ENCODE measurements around the gene NEU4. TPM values are rescaled to one million over a fixed set of nuclear protein-coding genes. Genes with fewer than 3 reads are reported as not detected.

The NEU4 gene
- total RNA-seq, 1 donor from 2014 or later = 0.31 TPM

DNA sequence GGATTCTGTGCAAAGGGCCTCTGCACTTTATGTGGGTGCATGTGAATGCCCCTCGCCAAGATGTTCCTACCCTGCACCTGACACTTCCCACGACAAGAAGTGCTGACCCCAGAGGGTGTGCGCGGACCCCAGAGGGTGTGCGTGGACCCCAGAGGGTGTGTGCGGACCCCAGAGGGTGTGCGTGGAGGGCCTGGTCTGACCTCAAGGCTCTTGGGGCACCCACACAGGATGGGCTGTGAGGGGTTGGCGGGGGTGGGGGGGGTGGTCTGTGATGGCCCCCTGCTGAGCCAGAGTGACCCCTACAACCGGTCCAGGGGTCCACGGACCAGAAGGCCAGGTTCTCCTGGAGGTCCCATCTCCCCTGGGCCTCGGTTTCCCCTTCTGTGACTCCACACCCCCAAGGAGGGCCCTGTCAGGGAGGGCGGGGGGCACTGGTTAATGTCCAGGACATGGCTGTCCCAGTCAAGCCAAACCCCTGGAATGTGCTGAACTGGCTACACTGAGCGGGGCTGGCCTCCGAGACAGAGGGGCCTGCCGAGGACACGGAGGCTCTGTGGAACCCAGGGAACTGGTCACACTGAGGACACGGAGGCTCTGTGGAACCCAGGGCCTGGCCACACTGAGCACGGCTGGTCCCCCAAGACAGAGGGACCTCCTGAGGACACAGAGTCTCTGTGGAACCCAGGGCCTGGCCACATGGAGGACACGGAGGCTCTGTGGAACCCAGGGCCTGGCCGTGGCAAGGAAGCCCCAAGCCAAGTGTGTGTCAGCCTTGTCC, 3.1 kb downstream of the NEU4 start:
- intact Hi-C loops (cut with micrococcal nuclease) = no loop called here
- CTCF ChIA-PET = no interaction called here
- POLR2A ChIA-PET = interaction anchor here (1.1 to 2.4 kb wide), 3 partner anchors 8 to 110 kb away, joined by 3 to 9 read pairs (median 3); partner anchors contain the start of gene ING5
- TF ChIP-seq, protein P1, sequence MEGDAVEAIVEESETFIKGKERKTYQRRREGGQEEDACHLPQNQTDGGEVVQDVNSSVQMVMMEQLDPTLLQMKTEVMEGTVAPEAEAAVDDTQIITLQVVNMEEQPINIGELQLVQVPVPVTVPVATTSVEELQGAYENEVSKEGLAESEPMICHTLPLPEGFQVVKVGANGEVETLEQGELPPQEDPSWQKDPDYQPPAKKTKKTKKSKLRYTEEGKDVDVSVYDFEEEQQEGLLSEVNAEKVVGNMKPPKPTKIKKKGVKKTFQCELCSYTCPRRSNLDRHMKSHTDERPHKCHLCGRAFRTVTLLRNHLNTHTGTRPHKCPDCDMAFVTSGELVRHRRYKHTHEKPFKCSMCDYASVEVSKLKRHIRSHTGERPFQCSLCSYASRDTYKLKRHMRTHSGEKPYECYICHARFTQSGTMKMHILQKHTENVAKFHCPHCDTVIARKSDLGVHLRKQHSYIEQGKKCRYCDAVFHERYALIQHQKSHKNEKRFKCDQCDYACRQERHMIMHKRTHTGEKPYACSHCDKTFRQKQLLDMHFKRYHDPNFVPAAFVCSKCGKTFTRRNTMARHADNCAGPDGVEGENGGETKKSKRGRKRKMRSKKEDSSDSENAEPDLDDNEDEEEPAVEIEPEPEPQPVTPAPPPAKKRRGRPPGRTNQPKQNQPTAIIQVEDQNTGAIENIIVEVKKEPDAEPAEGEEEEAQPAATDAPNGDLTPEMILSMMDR (IDR thresholded peaks at IDR 0.05) = no peak
- Mint-ChIP-seq H3K27me3 (peaks cover 12% of the 10 kb centered on the region), H3K4me3 (no peak overlapping the region), H3K36me3 (ENCODE audit: low read depth) (no peaks in the 10 kb centered on the region), H3K27ac (no peak overlapping the region), H3K4me1 (peaks cover 17% of the 10 kb centered on the region), H3K9me3 (no peaks in the 10 kb centered on the region)
- DNase-seq = no peak
- ATAC-seq (ENCODE audit: low read depth) = no peak

DNA sequence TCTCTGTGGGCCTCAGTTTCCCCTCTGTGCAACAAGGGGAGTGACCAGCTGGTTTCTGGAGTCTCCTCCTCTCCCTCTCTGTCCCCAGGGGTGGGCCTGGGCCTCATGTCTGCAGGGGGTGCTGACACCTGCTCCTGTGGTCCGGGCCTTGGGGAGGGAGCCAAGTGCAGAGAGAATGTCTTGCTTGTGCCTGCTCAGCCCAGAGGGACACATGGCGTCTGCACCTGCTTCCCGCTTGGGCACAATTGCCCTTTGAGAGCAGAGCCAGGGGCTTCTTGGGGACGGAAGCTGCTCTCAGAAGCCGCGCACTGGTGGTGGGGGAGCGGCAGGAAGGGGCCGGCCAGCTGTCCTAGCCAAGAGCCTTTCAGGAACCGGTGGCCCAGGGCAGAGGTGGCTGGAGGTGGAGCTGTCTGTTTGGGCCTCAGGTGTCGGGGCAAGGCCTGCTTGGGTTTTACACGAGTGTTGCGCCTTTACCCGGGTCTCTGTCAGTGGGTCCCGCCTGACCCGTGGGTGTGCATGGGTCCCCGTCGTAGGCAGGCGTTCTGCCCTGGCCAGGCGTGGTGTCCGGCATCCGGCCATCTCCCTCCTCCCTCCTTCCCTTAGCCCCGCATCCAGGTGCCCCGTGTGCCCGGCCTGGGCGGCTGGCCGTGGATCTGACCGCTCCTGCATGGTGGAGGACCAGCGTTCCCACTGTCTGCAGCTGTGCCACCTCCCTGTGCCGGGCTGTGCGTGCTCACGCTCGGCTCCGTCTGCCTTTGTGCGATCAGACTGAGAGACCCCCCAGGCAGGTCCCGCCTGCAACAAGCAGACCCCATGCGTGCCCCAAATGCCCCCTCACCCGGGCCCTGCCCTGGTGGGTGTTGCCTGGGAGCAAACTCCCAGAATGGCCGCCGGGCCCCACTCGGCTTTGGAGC, 4.0 kb downstream of the NEU4 start:
- ATAC-seq (ENCODE audit: low read depth) (no peak), DNase-seq (no peak)
- intact Hi-C loops (cut with micrococcal nuclease) = no loop called here
- TF ChIP-seq, protein P1 (IDR thresholded peaks at IDR 0.05) = no peak
- POLR2A ChIA-PET = interaction anchor here (0.5 to 2.4 kb wide), 8 partner anchors 9 to 774 kb away, joined by 3 to 9 read pairs (median 4); partner anchors contain the start of genes D2HGDH, ING5 and PDCD1
- CTCF ChIA-PET = interaction anchor here (0.9 kb wide), 1 partner anchor 25 kb away, joined by 3 read pairs; no protein-coding TSS in a partner anchor
- no peaks in the 10 kb centered on the region for H3K9me3 Mint-ChIP-seq
- H3K27ac Mint-ChIP-seq = no peak overlapping the region
- H3K4me1 Mint-ChIP-seq = peaks cover 25% of the 10 kb centered on the region
- H3K4me3 Mint-ChIP-seq = no peak overlapping the region
- no peaks in the 10 kb centered on the region for H3K36me3 Mint-ChIP-seq (ENCODE audit: low read depth)
- H3K27me3 Mint-ChIP-seq = peaks cover 17% of the 10 kb centered on the region

DNA sequence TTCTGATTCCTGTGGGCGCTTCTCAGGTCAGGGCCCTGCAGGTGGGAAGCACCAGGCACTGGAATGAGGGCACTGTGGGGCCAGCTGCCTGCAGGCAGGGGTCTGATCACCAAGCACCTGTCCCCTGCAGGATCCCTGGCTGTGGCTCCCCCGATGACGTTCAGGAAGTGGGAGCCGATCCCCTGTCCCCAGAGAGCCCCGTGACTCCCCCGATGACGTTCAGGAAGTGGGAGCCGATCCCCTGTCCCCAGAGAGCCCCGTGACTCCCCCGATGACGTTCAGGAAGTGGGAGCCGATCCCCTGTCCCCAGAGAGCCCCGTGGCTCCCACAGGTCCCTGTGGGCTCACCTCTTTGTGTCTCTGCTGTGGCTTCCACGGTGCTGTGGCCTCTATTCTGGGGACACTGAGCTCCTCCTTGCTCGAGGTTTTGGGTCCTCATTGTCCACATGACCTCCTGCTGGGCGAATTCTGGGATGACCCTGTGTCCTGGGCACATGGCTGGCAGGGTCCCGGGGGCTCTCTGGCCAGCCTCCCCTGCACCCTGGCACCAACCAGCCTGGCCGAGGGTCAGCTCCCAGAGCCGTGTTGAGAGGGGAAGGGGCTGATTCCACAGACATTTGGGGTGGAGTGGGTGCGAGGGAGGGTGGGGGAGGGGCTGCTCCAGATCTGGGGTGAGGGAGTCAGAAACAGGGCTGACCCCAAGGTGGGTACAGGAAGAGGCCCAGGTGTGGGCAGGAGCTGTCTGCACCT, 4.8 kb downstream of the NEU4 start:
- TF ChIP-seq, protein P1 (IDR thresholded peaks at IDR 0.05) = no peak
- Mint-ChIP-seq H3K27ac (peak overlapping the region; percentile 63), H3K4me3 (no peak overlapping the region), H3K27me3 (peaks cover 12% of the 10 kb centered on the region), H3K4me1 (peaks cover 22% of the 10 kb centered on the region), H3K36me3 (ENCODE audit: low read depth) (no peaks in the 10 kb centered on the region), H3K9me3 (no peaks in the 10 kb centered on the region)
- POLR2A ChIA-PET = interaction anchor here (0.5 to 2.4 kb wide), 9 partner anchors 10 to 775 kb away, joined by 3 to 9 read pairs (median 4); partner anchors contain the start of genes D2HGDH, ING5 and PDCD1
- ATAC-seq (ENCODE audit: low read depth) = peak; percentile 85
- DNase-seq = peak; percentile 59
- CTCF ChIA-PET = interaction anchor here (0.9 kb wide), 1 partner anchor 25 kb away, joined by 3 read pairs; no protein-coding TSS in a partner anchor
- intact Hi-C loops (cut with micrococcal nuclease) = no loop called here

DNA sequence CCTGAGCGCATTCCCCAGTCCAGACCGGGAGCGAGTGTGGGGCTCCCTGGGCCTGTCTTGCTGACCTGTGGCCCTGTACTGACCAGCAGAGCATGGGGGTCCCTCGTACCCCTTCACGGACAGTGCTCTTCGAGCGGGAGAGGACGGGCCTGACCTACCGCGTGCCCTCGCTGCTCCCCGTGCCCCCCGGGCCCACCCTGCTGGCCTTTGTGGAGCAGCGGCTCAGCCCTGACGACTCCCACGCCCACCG, 5.3 kb downstream of the NEU4 start:
- Mint-ChIP-seq H3K4me3 (no peak overlapping the region), H3K9me3 (no peaks in the 10 kb centered on the region), H3K27me3 (peaks cover 9% of the 10 kb centered on the region), H3K4me1 (peaks cover 22% of the 10 kb centered on the region), H3K27ac (no peak overlapping the region), H3K36me3 (ENCODE audit: low read depth) (no peaks in the 10 kb centered on the region)
- TF ChIP-seq, protein P1 (IDR thresholded peaks at IDR 0.05) = no peak
- ATAC-seq (ENCODE audit: low read depth) (no peak), DNase-seq (no peak)
- intact Hi-C loops (cut with micrococcal nuclease) = no loop called here
- POLR2A ChIA-PET = interaction anchor here (0.5 to 2.4 kb wide), 5 partner anchors 10 to 80 kb away, joined by 3 to 9 read pairs (median 4); partner anchors contain the start of genes D2HGDH and PDCD1
- CTCF ChIA-PET = interaction anchor here (0.9 kb wide), 1 partner anchor 26 kb away, joined by 3 read pairs; no protein-coding TSS in a partner anchor
